Stimulated activated CD4-positive, alpha-beta T cell treated with anti-CD3 and anti-CD28 coated beads, TNF-alpha, amount 100 ng/mL, for 4 hours (primary cell): ENCODE data around the gene MCM9.

Experiments
- DNase-seq, 3 experiments: peaks; one replicate each; pipeline ENCODE4 v3.0.0-alpha.2; 2020; ENCODE audit warnings: low read depth in 3 of 3

The MCM9 gene

DNA sequence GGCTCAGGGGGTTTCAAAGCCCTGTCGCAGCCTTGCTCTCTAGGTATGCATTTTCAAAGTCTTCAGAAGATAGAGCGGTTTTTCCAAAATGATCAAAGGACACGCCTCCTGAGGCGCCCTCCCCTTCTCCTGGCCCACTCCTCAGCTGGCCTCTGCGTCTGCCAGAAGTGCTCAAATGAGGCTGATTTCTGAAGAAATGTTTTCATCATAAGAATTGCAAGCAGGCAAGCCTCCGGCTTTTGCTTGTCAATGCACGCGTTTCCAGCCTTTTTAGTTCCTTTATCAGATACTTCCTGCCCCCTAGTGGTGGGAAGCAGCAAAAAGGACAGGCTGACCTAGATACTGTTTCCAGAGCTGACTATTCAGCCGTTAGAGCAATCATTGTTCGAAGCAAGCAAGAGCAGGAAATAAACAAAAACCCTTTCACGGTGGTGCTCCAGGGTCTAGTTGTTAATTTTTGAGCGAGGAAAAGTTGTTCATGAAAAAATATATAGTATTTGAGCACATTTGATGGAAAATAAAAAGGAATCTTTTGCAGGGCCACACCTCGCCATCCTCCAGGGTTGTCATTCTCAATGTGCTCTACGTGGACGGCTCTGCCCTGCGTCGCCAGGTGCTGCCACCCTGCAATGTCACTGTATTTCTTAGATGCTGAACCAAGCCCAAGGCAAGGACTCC, 134.4 kb downstream of the MCM9 start:
- DNase-seq: peak; percentile 43 to 74 (median 55)

- no peak for DNase-seq
Measured at GRCh38 chr6:118799826-118800225, 135.1 kb downstream of the MCM9 start.

DNA sequence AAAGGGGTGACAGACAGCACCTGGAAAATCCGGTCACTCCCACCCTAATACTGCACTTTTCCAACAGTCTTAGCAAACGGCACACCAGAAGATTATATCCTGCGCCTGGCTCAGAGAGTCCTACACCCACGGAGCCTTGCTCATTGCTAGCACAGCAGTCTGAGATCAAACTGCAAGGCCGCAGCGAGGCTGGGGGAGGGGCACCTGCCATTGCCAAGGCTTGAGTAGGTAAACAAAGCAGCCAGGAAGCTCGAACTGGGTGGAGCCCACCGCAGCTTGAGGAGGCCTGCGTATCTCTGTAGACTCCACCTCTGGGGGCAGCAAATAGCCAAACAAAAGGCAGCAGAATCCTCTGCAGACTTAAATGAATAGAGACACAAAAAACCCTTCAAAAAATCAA, 138.4 kb downstream of the MCM9 start:
- DNase-seq: peak in 2 of 3 experiments; percentile 21 to 51

GRCh38 chr6:118791499-118791898, 143.5 kb downstream of the MCM9 start:
- DNase-seq: no peak

- no peak for DNase-seq
Measured at GRCh38 chr6:118789954-118790353, 145.0 kb downstream of the MCM9 start.

DNA sequence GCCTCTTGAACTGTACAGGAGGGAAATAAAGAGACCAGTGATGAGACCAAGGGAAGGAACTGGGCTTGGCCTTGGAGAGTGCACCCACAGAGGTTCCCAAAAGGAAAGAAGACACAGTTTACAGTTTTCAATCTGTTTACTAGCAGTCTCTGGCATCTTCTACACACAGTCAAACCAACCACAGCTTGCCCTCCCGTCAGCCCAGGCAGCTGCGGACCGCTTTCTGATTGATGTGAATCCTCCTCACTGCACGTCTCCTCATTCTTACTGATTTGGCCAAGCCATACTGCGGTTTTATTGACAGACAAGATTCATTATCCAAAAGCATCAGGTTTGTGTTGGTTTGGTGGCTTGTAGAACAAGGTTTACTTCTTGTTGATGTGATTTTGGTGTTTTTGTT, 145.5 kb downstream of the MCM9 start:
- DNase-seq: no peak

GRCh38 chr6:118788702-118789101, 146.3 kb downstream of the MCM9 start:
- no peak for DNase-seq

DNA sequence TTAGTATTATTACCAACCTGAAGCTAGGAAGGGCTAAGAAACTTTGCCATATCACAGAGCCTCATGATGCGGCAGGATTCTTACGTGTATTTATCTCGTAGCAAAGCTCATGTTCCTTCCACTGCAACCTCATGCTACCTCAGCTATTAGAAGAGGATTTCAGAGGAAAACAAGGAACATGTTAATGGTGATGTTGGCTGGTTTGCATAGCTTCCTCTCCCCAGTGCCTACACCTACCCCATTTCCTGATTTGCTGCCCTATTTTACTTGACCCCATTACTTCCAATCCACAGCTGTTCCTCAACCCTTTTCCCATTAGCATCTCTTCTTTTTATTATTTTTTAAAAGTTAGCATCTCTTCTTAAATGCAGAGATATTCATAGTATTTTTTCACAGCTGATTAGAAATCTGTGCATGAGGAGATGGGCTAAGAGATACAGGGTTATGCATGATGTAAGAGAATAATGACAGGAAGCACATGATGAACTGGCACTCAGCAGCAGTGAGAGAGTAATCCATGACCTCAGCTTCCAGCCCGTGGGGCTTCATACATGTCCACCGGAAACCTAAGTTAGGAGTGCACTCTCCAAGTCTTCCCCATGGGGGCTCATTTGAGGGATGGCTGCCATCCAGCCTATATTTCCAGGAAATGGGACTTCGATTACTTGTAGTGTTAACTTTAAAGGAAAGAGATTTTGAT, 147.1 kb downstream of the MCM9 start:
- DNase-seq: no peak

GRCh38 chr6:118786596-118787453, 148.1 kb downstream of the MCM9 start:
- DNase-seq: no peak

GRCh38 chr6:118785601-118786000, 149.4 kb downstream of the MCM9 start:
- DNase-seq: no peak

GRCh38 chr6:118784641-118785164, 150.3 kb downstream of the MCM9 start:
- no peak for DNase-seq

DNA sequence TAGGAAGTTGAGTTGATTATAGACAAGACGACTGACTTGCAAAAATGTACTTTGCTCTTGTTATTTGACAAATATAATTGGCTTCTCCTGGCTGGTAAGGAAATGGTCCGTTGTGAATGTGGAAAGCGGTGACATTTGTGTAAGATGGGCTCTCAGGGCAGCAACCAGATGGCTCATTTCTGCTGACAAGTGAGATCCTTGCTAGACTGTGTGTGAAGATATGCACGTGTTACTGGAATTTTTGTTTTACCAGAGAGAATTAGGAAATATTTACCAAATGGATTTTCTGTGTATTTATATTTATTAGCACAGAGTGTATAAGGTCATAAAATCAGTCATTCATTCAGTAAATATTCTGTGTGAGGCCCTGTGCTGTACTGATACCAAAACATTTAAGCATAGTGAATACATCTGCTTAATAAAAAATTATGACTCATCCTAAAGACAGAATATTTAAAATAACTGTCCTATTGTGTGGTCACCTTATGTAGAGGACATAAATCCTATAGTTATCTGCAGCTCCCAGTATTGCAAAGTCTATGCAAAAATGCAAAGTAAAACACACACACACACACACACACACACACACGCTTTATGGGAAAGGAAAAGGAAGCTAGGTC, 150.9 kb downstream of the MCM9 start:
- no peak for DNase-seq

DNA sequence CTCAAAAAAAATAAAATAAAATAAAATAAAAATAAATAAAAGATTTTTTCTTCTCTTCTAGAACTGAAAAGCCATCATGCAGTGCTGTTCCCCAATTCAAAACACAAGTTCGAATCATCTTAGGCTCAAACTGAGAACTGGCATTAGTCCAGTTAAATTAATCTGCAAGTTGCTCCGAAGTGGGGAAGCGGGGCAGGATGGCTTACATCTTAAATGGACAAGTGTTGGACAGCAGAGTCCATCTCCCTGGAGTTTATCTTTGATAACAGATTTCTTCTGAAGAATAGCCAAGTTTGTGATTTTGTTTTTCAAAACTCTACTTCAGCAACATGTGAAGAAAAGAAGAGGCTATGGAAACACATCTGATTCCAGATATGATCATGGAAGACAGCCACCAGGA, 152.3 kb downstream of the MCM9 start:
- no peak for DNase-seq

DNA sequence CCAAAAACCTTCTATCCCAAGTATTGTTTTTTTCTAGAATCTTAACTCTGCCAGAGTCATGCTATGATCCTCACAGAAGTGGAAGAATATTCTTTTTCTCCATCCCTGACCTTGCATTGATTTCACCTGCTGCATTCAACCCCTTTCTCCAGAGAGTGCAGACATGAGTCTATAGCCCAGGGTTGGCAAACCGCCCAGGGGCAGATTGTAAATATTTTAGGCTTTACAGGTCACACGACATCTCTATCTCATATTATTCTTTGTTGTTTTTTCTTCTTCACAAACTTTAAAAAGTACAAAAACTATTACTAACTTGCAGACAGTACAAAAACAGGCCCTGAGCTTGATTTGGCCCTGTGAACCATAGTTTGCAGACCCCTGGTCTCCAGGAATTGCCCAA, 153.1 kb downstream of the MCM9 start:
- DNase-seq: no peak

DNA sequence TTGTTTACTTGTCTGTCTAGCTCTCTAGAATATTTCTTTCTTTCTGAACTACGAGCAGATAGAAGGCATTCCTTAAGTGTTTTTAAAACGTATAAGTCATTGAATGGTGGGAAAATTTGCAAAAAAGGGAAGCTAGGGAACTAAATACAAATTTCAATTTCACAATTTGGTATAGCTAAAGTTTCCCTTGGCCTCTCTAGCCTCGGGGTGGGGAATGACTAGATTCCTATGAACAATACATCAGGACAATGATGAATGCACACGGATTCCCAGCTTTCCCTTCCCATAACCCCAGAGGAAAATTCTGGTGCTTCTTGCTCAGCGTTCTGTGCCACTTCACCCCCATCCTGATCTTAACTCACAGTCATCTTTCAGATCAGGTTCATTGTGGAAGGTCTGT, 154.3 kb downstream of the MCM9 start:
- DNase-seq: no peak

- peak in 2 of 3 experiments; percentile 28 to 41 for DNase-seq
Measured at GRCh38 chr6:118776607-118777549, 158.1 kb downstream of the MCM9 start.

GRCh38 chr6:118775381-118775780, 159.6 kb downstream of the MCM9 start:
- no peak for DNase-seq

DNA sequence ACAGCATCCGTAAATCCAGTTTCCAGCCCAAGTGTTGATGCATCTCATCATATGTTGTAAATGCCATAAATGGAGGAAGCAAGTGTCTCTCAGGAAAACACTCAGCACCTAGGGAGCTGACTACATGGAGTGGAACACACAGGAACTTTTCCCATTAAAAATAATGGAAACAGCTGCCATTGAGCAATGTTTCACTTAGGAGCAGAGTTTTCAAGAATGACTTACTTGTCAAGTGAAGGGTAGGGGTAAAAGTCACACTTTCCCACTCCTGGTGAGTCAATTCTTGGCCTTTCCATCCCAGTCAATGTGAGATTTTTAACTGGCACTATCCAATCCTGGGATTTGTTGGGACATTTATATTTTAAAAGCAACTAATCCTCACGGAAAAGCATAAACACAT, 160.4 kb downstream of the MCM9 start:
- DNase-seq: no peak

DNA sequence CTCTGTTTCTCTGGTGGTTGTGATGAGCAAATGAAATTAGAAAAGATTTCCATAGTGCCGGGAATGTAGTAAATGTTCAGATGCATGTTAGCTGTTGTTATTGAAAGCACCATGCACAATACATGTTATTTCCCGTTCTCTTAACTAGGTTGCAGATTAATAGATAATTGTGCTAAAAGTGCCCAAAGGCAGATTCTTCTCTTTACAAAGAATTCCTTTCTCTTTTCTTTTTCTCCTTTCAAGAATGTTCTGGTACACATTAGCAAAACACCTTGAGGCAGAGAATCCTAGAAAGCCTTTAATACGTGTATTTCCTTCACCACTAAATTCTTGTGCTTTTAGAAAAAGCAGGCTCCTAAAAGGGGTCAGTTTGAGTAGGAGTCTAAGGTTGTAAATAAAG, 162.1 kb downstream of the MCM9 start:
- DNase-seq: no peak

DNA sequence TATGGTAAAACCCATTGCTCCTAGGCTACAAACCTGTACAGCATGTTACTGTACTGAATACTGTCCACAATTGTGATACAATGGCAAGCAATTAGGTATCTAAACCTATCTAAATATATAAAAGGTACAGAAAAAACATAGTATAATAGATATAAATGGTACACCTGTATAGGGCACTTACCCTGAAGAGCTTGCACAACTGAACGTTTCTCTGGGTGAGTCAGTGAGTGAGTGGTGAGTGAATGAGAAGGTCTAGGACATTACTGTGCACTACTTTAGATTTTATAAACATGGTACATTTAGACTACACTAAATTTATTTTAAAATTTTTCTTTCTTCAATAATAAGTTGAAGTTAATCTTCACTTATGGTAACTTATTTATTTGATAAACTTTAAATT, 163.7 kb downstream of the MCM9 start:
- DNase-seq: no peak

DNA sequence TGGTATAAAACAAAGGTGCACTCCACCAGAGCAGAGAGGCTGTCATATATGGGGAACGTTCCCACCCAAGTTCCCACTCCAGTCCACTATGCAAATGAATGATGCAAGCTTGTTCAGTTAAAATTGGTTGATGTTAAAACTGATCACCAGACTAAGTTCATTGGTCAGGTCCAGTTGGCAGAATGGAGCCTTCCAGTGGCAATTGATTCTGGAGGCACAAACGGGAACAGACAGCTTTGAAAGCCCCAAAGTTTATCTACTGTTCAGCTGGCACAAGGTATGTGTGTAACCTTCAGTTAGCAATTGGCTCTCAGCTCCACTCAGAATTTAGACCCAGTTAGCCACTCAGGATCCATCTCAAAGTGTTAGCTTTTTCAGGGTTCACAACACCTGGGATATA, 164.1 kb downstream of the MCM9 start:
- no peak for DNase-seq
